Vagina (tissue), 2 donors: ENCODE results near the gene GSTT4.

Experiments used
- CTCF ChIP-seq, 3 experiments: fragments of 450-650 bp in 2 of 3; fragments of 200-600 bp in 1 of 3; sonication (generic) in 1 of 3; IDR thresholded peaks; one replicate each; pipeline ENCODE4 v1.5.1; 2017 to 2019; ENCODE audit warnings: antibody characterized with exemption in 3 of 3, mild to moderate bottlenecking in 2 of 3, moderate library complexity in 2 of 3
- POLR2A ChIP-seq, 2 donors: fragments of 450-650 bp; IDR thresholded peaks; one replicate each; pipeline ENCODE4 v1.6.1; 2017; ENCODE audit warnings: antibody characterized with exemption in 2 of 2, mild to moderate bottlenecking in 2 of 2, moderate library complexity in 2 of 2
- POLR2AphosphoS5 ChIP-seq, 2 donors: sonication (generic); formaldehyde crosslinking; IDR thresholded peaks; one replicate each; pipeline ENCODE4 v1.9.0; 2017; ENCODE audit warnings: antibody characterized with exemption in 2 of 2, mild to moderate bottlenecking in 2 of 2, low read depth in 1 of 2; ENCODE audit not compliant: insufficient read depth in 1 of 2

- no peak for TF ChIP-seq CTCF (IDR thresholded peaks at IDR 0.05)
- TF ChIP-seq POLR2A (IDR thresholded peaks at IDR 0.05), result no peak
- no peak for TF ChIP-seq POLR2AphosphoS5 (IDR thresholded peaks at IDR 0.05; ENCODE audit: insufficient read depth in 1 of 2, low read depth in 1 of 2)
Observed at GRCh38 chr22:24002272-24002671, 3.0 kb downstream of the GSTT4 start.
